H9 (cell line): Measurements from ENCODE around the gene CLASP2. TPM values are rescaled to one million over a fixed set of nuclear protein-coding genes. Genes with fewer than 3 reads are reported as not detected.

Source experiments
- DNase-seq: peaks from one replicate; pipeline ENCODE4 v3.0.0-alpha.2; 2017
- H2AFZ ChIP-seq: one replicate; pipeline ENCODE4 v1.6.1; 2013; ENCODE audit warnings: mild to moderate bottlenecking, low read length, control low read depth, moderate library complexity
- H2AK5ac ChIP-seq: 2 replicates; pipeline ENCODE4 v1.6.1; 2013; ENCODE audit warnings: low read length, control low read depth, mixed read lengths; ENCODE audit not compliant: insufficient read length
- H2BK120ac ChIP-seq: one replicate; pipeline ENCODE4 v1.6.1; 2013; ENCODE audit warnings: low read depth, mild to moderate bottlenecking, low read length, control low read depth, inconsistent platforms; ENCODE audit not compliant: poor library complexity, severe bottlenecking
- H2BK12ac ChIP-seq: 2 replicates; pipeline ENCODE4 v1.6.1; 2013; ENCODE audit warnings: low read length, control low read depth, mixed read lengths, low read depth; ENCODE audit not compliant: insufficient read length
- H2BK15ac ChIP-seq: 2 replicates; pipeline ENCODE4 v1.6.1; 2013; ENCODE audit warnings: low read depth, low read length, control low read depth
- H2BK20ac ChIP-seq: one replicate; pipeline ENCODE4 v1.6.1; 2013; ENCODE audit warnings: low read depth, mild to moderate bottlenecking, low read length, control low read depth, inconsistent platforms; ENCODE audit not compliant: poor library complexity, severe bottlenecking
- H2BK5ac ChIP-seq: 2 replicates; pipeline ENCODE4 v1.6.1; 2013; ENCODE audit warnings: low read length, control low read depth, mixed read lengths; ENCODE audit not compliant: insufficient read length
- H3K14ac ChIP-seq: 2 replicates; pipeline ENCODE4 v1.6.1; 2013; ENCODE audit warnings: low read length, control low read depth; ENCODE audit not compliant: insufficient read depth
- H3K18ac ChIP-seq: 2 replicates; pipeline ENCODE4 v1.6.1; 2013; ENCODE audit warnings: low read depth, mild to moderate bottlenecking, mixed read lengths, low read length, control low read depth; ENCODE audit not compliant: insufficient read length
- H3K23ac ChIP-seq: 2 replicates; pipeline ENCODE4 v1.6.1; 2013; ENCODE audit warnings: low read length, control low read depth, mixed read lengths, low read depth; ENCODE audit not compliant: insufficient read length
- H3K23me2 ChIP-seq: 2 replicates; pipeline ENCODE4 v1.6.1; 2013; ENCODE audit warnings: low read depth, mild to moderate bottlenecking, mixed read lengths, low read length, control low read depth; ENCODE audit not compliant: insufficient read length, poor library complexity, severe bottlenecking
- H3K27ac ChIP-seq: 2 replicates; pipeline ENCODE4 v1.5.1; 2013; ENCODE audit warnings: low read length, control low read depth, mixed read lengths, low read depth; ENCODE audit not compliant: insufficient read length
- H3K27me3 ChIP-seq: 2 replicates; pipeline ENCODE4 v1.6.1; 2013; ENCODE audit warnings: low read length, control low read depth, inconsistent platforms; ENCODE audit not compliant: insufficient read depth
- H3K4ac ChIP-seq: 2 replicates; pipeline ENCODE4 v1.6.1; 2013; ENCODE audit warnings: low read depth, mild to moderate bottlenecking, control low read depth, inconsistent platforms, low read length, moderate library complexity
- H3K4me1 ChIP-seq: 2 replicates; pipeline ENCODE4 v1.6.1; 2013; ENCODE audit warnings: low read length, control low read depth, inconsistent platforms; ENCODE audit not compliant: insufficient read depth
- H3K4me2 ChIP-seq: 2 replicates; pipeline ENCODE4 v1.6.1; 2013; ENCODE audit warnings: low read length, control low read depth, mixed read lengths; ENCODE audit not compliant: insufficient read length, insufficient read depth
- H3K56ac ChIP-seq: 2 replicates; pipeline ENCODE4 v1.6.1; 2013; ENCODE audit warnings: low read depth, mild to moderate bottlenecking, mixed read lengths, low read length, control low read depth; ENCODE audit not compliant: insufficient read length
- H3K79me1 ChIP-seq: 2 replicates; pipeline ENCODE4 v1.6.1; 2013; ENCODE audit warnings: low read depth, mild to moderate bottlenecking, moderate library complexity, low read length, control low read depth, inconsistent platforms; ENCODE audit not compliant: insufficient read depth, poor library complexity, severe bottlenecking
- H3K79me2 ChIP-seq: 2 replicates; pipeline ENCODE4 v1.6.1; 2013; ENCODE audit warnings: low read length, control low read depth, inconsistent platforms; ENCODE audit not compliant: insufficient read depth
- H3K9ac ChIP-seq: 2 replicates; pipeline ENCODE4 v1.6.1; 2013; ENCODE audit warnings: low read length, control low read depth, mixed read lengths; ENCODE audit not compliant: insufficient read length; ENCODE audit errors: extremely low read depth
- H3K9me3 ChIP-seq: one replicate; pipeline ENCODE4 v1.6.1; 2013; ENCODE audit warnings: low read depth, low read length, inconsistent platforms; ENCODE audit not compliant: control insufficient read depth
- H3T11ph ChIP-seq: one replicate; pipeline ENCODE4 v1.6.1; 2013; ENCODE audit warnings: mild to moderate bottlenecking, low read length, control low read depth, inconsistent platforms
- H4K20me1 ChIP-seq: one replicate; pipeline ENCODE4 v1.6.1; 2013; ENCODE audit not compliant: control insufficient read depth, insufficient read length, insufficient read depth
- H4K5ac ChIP-seq: 2 replicates; pipeline ENCODE4 v1.6.1; 2013; ENCODE audit warnings: low read depth, mild to moderate bottlenecking, mixed read lengths, low read length, control low read depth; ENCODE audit not compliant: insufficient read length
- H4K8ac ChIP-seq: replicated peaks from 2 replicates; pipeline ENCODE4 v1.6.1; 2013; ENCODE audit warnings: low read length, control low read depth, mixed read lengths, low read depth; ENCODE audit not compliant: insufficient read length
- H4K91ac ChIP-seq: 2 replicates; pipeline ENCODE4 v1.6.1; 2013; ENCODE audit warnings: low read depth, mild to moderate bottlenecking, moderate library complexity, mixed read lengths, low read length, control low read depth; ENCODE audit not compliant: insufficient read length
- H3K27ac Mint-ChIP-seq, 3 experiments: 2 replicates in 2 of 3; 3 replicates in 1 of 3; pipeline ENCODE4 v1.8.0; 2020 to 2021; ENCODE audit warnings: mixed read lengths in 3 of 3, mild to moderate bottlenecking in 1 of 3, moderate library complexity in 1 of 3
- H3K27me3 Mint-ChIP-seq: 2 replicates; pipeline ENCODE4 v1.8.0; 2021; ENCODE audit warnings: low read depth, mild to moderate bottlenecking, moderate library complexity, mixed read lengths
- H3K36me3 Mint-ChIP-seq, 3 experiments: 2 replicates in 2 of 3; 3 replicates in 1 of 3; pipeline ENCODE4 v1.8.0; 2020 to 2021; ENCODE audit warnings: low read depth in 3 of 3, mixed read lengths in 3 of 3; ENCODE audit not compliant: insufficient read depth in 1 of 3
- H3K4me1 Mint-ChIP-seq, 2 experiments: 2 replicates each; pipeline ENCODE4 v1.8.0; 2020; ENCODE audit warnings: mixed read lengths in 2 of 2
- H3K4me3 Mint-ChIP-seq, 2 experiments: 2 replicates in 1 of 2; 3 replicates in 1 of 2; pipeline ENCODE4 v1.8.0; 2020 to 2021; ENCODE audit warnings: mild to moderate bottlenecking in 2 of 2, mixed read lengths in 2 of 2, moderate library complexity in 1 of 2
- H3K9me3 Mint-ChIP-seq, 2 experiments: 2 replicates in 1 of 2; 3 replicates in 1 of 2; pipeline ENCODE4 v1.8.0; 2020; ENCODE audit warnings: mild to moderate bottlenecking in 2 of 2, mixed read lengths in 2 of 2, moderate library complexity in 1 of 2
- WGBS: extraction: QIAGEN DNeasy Blood & Tissue Kit; methylation state at CpG from one replicate; pipeline ENCODE4 v1.1.7; 2013; ENCODE audit warnings: missing lambda C conversion rate, low lambda C conversion rate, mixed read lengths; ENCODE audit not compliant: insufficient read length; ENCODE audit errors: extremely low coverage; 5-methylcytosine and 5-hydroxymethylcytosine counted together
- total RNA-seq: library from RNA; stranded (reverse); gene quantifications from 2 replicates; pipeline ENCODE4 v1.2.1, GENCODE V29; 2021
- TF ChIP-seq, protein P1 (sequence below): fragments of 200-600 bp; sonication (generic); conservative IDR thresholded peaks from 3 replicates; pipeline ENCODE4 v1.8.0; 2021; ENCODE audit warnings: antibody characterized with exemption, mild to moderate bottlenecking

Gene CLASP2
- total RNA-seq, 1 experiment from 2014 or later, result 60.5 TPM

GRCh38 chr3:33711100-33711499 lies 7.0 kb downstream of the CLASP2 start:
- Mint-ChIP-seq H3K4me1 (no peaks in the 10 kb centered on the region), H3K27ac (no peak overlapping the region), H3K9me3 (peaks cover 4 to 8% of the 10 kb centered on the region in 2 experiments), H3K27me3 (no peaks in the 10 kb centered on the region), H3K36me3 (peaks cover 20 to 32% (median 28%) of the 10 kb centered on the region in 3 experiments), H3K4me3 (no peak overlapping the region)
- Histone ChIP-seq H4K8ac (no peak overlapping the region), H3K4me1 (no peaks in the 10 kb centered on the region), H3K4ac (no peak overlapping the region), H3K23me2 (no peaks in the 10 kb centered on the region), H2BK120ac (no peak overlapping the region), H3K23ac (no peak overlapping the region), H4K20me1 (no peaks in the 10 kb centered on the region), H3K9ac (no peak overlapping the region), H3K27me3 (no peaks in the 10 kb centered on the region), H2AFZ (no peak overlapping the region), H3K79me1 (peaks cover 5% of the 10 kb centered on the region), H3K27ac (no peak overlapping the region), H2AK5ac (no peak overlapping the region), H3K56ac (no peak overlapping the region), H3K79me2 (peaks cover 30% of the 10 kb centered on the region; the same call in 1 of the 2 replicates), H3K4me2 (no peak overlapping the region), H3T11ph (no peak overlapping the region), H3K14ac (no peak overlapping the region), H3K18ac (no peak overlapping the region), H2BK20ac (no peak overlapping the region), H2BK5ac (no peak overlapping the region), H2BK12ac (no peak overlapping the region), H3K9me3 (no peaks in the 10 kb centered on the region), H4K91ac (no peak overlapping the region), H2BK15ac (no peak overlapping the region), H4K5ac (no peak overlapping the region)
- TF ChIP-seq, protein P1, sequence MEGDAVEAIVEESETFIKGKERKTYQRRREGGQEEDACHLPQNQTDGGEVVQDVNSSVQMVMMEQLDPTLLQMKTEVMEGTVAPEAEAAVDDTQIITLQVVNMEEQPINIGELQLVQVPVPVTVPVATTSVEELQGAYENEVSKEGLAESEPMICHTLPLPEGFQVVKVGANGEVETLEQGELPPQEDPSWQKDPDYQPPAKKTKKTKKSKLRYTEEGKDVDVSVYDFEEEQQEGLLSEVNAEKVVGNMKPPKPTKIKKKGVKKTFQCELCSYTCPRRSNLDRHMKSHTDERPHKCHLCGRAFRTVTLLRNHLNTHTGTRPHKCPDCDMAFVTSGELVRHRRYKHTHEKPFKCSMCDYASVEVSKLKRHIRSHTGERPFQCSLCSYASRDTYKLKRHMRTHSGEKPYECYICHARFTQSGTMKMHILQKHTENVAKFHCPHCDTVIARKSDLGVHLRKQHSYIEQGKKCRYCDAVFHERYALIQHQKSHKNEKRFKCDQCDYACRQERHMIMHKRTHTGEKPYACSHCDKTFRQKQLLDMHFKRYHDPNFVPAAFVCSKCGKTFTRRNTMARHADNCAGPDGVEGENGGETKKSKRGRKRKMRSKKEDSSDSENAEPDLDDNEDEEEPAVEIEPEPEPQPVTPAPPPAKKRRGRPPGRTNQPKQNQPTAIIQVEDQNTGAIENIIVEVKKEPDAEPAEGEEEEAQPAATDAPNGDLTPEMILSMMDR, result no peak
- no peak for DNase-seq
- no CpG with 5 or more reads among the region's 3 CpGs for WGBS
